Ectodermal cell (in vitro differentiated cells): Measurements from ENCODE around the gene TRIM39.
A peak's percentile ranks its signal among the peaks of the same experiment; 100 is the strongest.

Experiments
- H3K27ac ChIP-seq: 2 replicates; pipeline ENCODE4 v1.7.0; 2013; ENCODE audit warnings: mild to moderate bottlenecking, low read depth, low read length; ENCODE audit not compliant: insufficient read depth, poor library complexity, severe bottlenecking
- H3K27me3 ChIP-seq: 2 replicates; pipeline ENCODE4 v1.7.0; 2013; ENCODE audit warnings: mild to moderate bottlenecking, low read length; ENCODE audit not compliant: insufficient read depth, control insufficient read depth, poor library complexity, severe bottlenecking
- H3K36me3 ChIP-seq: one replicate; pipeline ENCODE4 v1.7.0; 2013; ENCODE audit warnings: low read length; ENCODE audit not compliant: control insufficient read depth, insufficient read depth
- H3K4me1 ChIP-seq: one replicate; pipeline ENCODE4 v1.7.0; 2013; ENCODE audit warnings: low read length; ENCODE audit not compliant: control insufficient read depth, insufficient read depth
- H3K4me3 ChIP-seq: 2 replicates; pipeline ENCODE4 v1.7.0; 2013; ENCODE audit warnings: low read depth, low read length, control low read depth; ENCODE audit not compliant: insufficient read depth
- H3K9me3 ChIP-seq: 2 replicates; pipeline ENCODE4 v1.7.0; 2013; ENCODE audit warnings: mild to moderate bottlenecking, low read length, moderate library complexity; ENCODE audit not compliant: control insufficient read depth
- WGBS, 2 experiments: methylation state at CpG; one replicate each; pipeline ENCODE4 v1.1.7; 2013; ENCODE audit warnings: missing lambda C conversion rate in 2 of 2; 5-methylcytosine and 5-hydroxymethylcytosine counted together

TRIM39 gene

GRCh38 chr6:30325873-30326525 is 728 bp upstream of the TRIM39 start:
- WGBS, 2 experiments: 0 to 1% methylated on average over 29 of the region's 29 CpGs
- no peaks in the 10 kb centered on the region for H3K9me3 ChIP-seq
- H3K4me1 ChIP-seq: peaks cover 14% of the 10 kb centered on the region
- peak overlapping the region; percentile 92 for H3K4me3 ChIP-seq
- peak overlapping the region; percentile 97 for H3K27ac ChIP-seq
- no peaks in the 10 kb centered on the region for H3K27me3 ChIP-seq
- H3K36me3 ChIP-seq: peaks cover 8% of the 10 kb centered on the region

DNA sequence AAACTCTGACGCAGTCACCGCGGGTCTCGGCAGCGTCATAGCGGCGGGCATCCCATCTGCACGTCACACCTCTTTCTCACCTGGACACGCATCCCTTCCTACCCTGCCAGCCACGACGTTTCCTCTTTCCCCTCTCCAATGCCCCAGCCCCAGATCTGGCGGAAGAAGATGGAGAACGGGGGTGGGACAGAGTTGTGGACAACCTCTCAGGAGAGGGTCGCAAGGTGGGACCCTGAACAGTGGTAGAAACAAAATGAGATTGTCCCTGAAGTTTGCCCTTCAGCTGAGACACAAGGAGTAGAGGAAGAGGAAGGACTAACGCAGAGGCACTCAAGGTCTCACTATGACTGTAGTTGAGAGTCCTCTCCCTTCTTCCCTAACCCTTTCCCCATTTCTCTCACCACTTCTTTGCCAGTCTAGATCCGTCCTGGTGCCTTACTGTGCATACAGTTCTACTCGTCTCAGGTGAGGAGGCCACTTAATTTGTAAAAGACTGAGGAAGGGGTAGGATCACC is 562 bp downstream of the TRIM39 start:
- H3K9me3 ChIP-seq: no peaks in the 10 kb centered on the region
- peaks cover 14% of the 10 kb centered on the region for H3K4me1 ChIP-seq
- peaks cover 8% of the 10 kb centered on the region for H3K36me3 ChIP-seq
- H3K4me3 ChIP-seq: peak overlapping the region; percentile 92
- WGBS, 2 experiments: 9 to 12% methylated on average over 17 of the region's 17 CpGs
- H3K27ac ChIP-seq: no peak overlapping the region
- no peaks in the 10 kb centered on the region for H3K27me3 ChIP-seq

DNA sequence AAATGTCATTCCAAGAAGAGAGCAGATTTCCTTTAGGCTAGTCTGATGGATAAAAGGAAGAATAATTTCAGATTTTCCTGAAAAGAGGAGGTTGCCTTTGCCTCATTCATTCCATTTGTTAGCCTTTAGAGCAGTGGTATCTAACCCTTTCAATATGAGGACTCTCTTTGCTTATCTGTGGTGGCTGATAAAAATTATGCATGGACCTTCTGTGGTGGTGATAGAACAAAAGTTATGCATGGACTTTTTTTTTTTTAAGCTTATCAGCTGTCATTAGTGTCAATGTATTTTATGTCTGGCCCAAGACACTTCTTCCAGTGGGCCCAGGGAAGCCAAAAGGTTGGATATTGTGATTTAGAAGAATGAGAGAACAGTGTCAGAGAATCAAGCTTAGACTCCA is 1.7 kb downstream of the TRIM39 start:
- Histone ChIP-seq H3K4me3 (no peak overlapping the region), H3K27me3 (no peaks in the 10 kb centered on the region)

DNA sequence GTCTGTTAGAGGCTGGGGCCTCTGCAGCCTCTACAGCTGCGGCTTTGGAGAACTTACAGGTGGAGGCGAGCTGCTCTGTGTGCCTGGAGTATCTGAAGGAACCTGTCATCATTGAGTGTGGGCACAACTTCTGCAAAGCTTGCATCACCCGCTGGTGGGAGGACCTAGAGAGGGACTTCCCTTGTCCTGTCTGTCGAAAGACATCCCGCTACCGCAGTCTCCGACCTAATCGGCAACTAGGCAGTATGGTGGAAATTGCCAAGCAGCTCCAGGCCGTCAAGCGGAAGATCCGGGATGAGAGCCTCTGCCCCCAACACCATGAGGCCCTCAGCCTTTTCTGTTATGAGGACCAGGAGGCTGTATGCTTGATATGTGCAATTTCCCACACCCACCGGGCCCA is 2.6 kb downstream of the TRIM39 start:
- Histone ChIP-seq H3K9me3 (no peaks in the 10 kb centered on the region), H3K27me3 (no peaks in the 10 kb centered on the region), H3K4me1 (peaks cover 14% of the 10 kb centered on the region), H3K36me3 (peaks cover 8% of the 10 kb centered on the region), H3K4me3 (no peak overlapping the region), H3K27ac (no peak overlapping the region)
- WGBS, 2 experiments: 95 to 96% methylated on average over 12 of the region's 12 CpGs

More for the DNA sequence above, 1.7 kb downstream of the TRIM39 start:
- Histone ChIP-seq H3K9me3 (no peaks in the 10 kb centered on the region), H3K36me3 (peaks cover 8% of the 10 kb centered on the region), H3K4me1 (peaks cover 14% of the 10 kb centered on the region), H3K27ac (no peak overlapping the region)

DNA sequence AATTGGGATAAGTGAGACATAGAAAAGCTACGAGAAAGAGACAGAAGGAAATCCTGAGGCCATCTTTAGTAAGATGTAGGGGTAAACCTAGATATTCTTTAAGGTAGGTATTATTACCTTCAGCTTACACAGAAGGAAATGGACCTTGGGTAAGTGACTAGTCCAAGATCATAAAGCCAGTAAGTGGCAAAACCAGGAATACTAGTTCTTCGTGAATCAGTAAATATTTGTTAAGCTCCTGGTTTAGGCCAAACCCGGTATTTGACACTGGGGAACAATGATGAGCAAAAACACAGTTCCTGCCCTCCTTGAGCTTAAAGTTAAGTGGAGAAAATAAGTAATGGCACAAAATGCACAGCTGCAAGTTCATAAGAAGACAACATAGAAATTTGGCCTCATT is 5.3 kb downstream of the TRIM39 start:
- Histone ChIP-seq H3K36me3 (peaks cover 14% of the 10 kb centered on the region), H3K27ac (no peak overlapping the region), H3K27me3 (no peaks in the 10 kb centered on the region), H3K9me3 (no peaks in the 10 kb centered on the region), H3K4me1 (peaks cover 8% of the 10 kb centered on the region), H3K4me3 (no peak overlapping the region)
- 92 to 97% methylated on average over 3 of the region's 3 CpGs for WGBS, 2 experiments

DNA sequence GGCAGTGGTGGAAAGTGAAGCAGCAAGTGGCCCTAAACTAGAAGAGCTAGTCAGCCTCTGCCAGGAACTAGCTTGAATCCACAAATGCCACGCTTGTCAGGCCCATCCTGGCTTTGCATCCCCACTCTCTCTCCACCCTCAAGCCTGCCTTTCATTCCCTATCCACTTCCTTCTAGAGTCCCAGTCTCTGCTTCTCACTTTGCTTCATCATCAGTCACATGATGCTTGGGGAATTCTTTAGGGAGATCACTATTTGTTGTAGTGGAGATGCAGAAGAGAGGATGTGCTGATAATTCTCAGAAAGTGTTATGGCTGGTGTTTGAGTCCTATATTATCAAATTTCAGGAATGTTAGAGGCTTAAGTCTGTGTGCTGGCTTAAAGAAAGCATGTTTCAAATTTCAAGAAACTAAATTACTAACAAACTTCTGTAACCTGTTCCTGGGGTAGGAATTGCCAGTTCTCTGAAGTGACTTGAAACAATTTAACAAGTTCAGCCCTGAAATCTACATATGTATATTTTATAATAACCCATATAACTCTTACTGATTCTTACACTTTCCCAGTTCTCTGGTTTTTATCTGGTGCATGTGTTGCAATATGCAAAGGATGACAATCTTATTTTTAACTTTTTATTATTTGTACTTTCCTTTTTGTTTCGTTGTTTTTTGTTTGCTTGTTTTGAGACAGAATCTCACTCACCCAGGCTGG is 7.5 kb downstream of the TRIM39 start:
- WGBS, 2 experiments: 94 to 96% methylated on average over 2 of the region's 2 CpGs
- no peak overlapping the region for H3K27ac ChIP-seq
- H3K27me3 ChIP-seq: no peaks in the 10 kb centered on the region
- no peaks in the 10 kb centered on the region for H3K9me3 ChIP-seq
- H3K36me3 ChIP-seq: peaks cover 11% of the 10 kb centered on the region
- no peaks in the 10 kb centered on the region for H3K4me1 ChIP-seq
- H3K4me3 ChIP-seq: no peak overlapping the region

DNA sequence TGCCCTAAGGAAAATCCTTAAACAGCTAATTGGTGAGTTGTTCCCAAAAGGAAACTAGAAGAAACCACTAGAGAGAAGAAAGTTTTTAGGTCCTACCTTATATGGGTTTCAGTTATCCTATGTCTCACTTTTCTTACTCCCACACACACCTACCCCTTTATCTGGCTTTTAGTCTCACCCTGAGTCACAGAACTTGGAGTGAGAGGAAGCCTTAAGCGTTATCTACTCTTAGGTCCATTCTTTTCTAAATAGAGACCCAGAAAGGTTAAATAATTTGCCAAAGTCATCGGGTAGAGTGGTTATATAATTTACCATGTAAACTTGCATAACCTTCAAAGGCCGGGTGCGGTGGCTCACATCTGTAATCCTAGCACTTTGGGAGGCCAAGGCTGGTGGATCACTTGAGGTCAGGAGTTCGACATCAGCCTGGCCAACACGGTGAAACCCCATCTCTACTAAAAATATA is 13.9 kb downstream of the TRIM39 start:
- Histone ChIP-seq H3K4me3 (no peak overlapping the region), H3K4me1 (peaks cover under 1% of the 10 kb centered on the region), H3K9me3 (no peaks in the 10 kb centered on the region), H3K27ac (no peak overlapping the region), H3K36me3 (peaks cover 3% of the 10 kb centered on the region), H3K27me3 (no peaks in the 10 kb centered on the region)
- 90 to 92% methylated on average over 5 to 6 of the region's 6 CpGs for WGBS, 2 experiments

GRCh38 chr6:30341218-30341617 is 14.5 kb downstream of the TRIM39 start:
- no peaks in the 10 kb centered on the region for H3K9me3 ChIP-seq
- H3K4me3 ChIP-seq: no peak overlapping the region
- no peaks in the 10 kb centered on the region for H3K27me3 ChIP-seq
- 92 to 100% methylated on average over 1 to 3 of the region's 3 CpGs for WGBS, 2 experiments
- no peaks in the 10 kb centered on the region for H3K36me3 ChIP-seq
- peaks cover 7% of the 10 kb centered on the region for H3K4me1 ChIP-seq
- H3K27ac ChIP-seq: no peak overlapping the region

- no peak overlapping the region for H3K27ac ChIP-seq
These were observed 15.0 kb downstream of the TRIM39 start for GRCh38 chr6:30341728-30342127.

GRCh38 chr6:30344191-30344867 is 17.6 kb downstream of the TRIM39 start:
- Histone ChIP-seq H3K36me3 (peaks cover 6% of the 10 kb centered on the region), H3K4me3 (no peak overlapping the region), H3K4me1 (peaks cover 7% of the 10 kb centered on the region), H3K27me3 (no peaks in the 10 kb centered on the region), H3K27ac (no peak overlapping the region), H3K9me3 (no peaks in the 10 kb centered on the region)
- 64 to 66% methylated on average over 4 of the region's 4 CpGs for WGBS, 2 experiments

More at GRCh38 chr6:30341728-30342127, 15.0 kb downstream of the TRIM39 start:
- Histone ChIP-seq H3K36me3 (peaks cover 3% of the 10 kb centered on the region), H3K27me3 (no peaks in the 10 kb centered on the region), H3K4me3 (no peak overlapping the region), H3K4me1 (peaks cover 7% of the 10 kb centered on the region), H3K9me3 (no peaks in the 10 kb centered on the region)
- WGBS, 2 experiments: 96 to 97% methylated on average over 16 of the region's 16 CpGs
